Osteoblast (primary cell): ENCODE measurements around the gene AIRE. TPM values are rescaled to one million over a fixed set of nuclear protein-coding genes. Genes with fewer than 3 reads are reported as not detected.

Experiments used
- DNase-seq: peaks from one replicate; pipeline ENCODE4 v3.0.0; 2011; ENCODE audit warnings: low spot score, mixed read lengths; ENCODE audit not compliant: insufficient read length; ENCODE audit errors: missing footprints
- H2AFZ ChIP-seq: 2 replicates; pipeline ENCODE4 v1.6.0; 2011; ENCODE audit warnings: mild to moderate bottlenecking, low read length
- H3K27ac ChIP-seq: 2 replicates; pipeline ENCODE4 v1.5.1; 2011; ENCODE audit warnings: mild to moderate bottlenecking, low read depth, low read length, moderate library complexity
- H3K27me3 ChIP-seq: 2 replicates; pipeline ENCODE4 v1.6.0; 2012; ENCODE audit warnings: mild to moderate bottlenecking, control low read depth, inconsistent platforms, low read length, moderate library complexity; ENCODE audit not compliant: insufficient read depth
- H3K36me3 ChIP-seq: 2 replicates; pipeline ENCODE4 v1.5.1; 2011; ENCODE audit warnings: mild to moderate bottlenecking, low read length, control low read depth, moderate library complexity; ENCODE audit not compliant: insufficient read depth
- H3K4me1 ChIP-seq: 2 replicates; pipeline ENCODE4 v1.5.1; 2011; ENCODE audit warnings: mild to moderate bottlenecking, low read length, control low read depth, moderate library complexity; ENCODE audit not compliant: insufficient read depth
- H3K4me2 ChIP-seq: 2 replicates; pipeline ENCODE4 v1.6.0; 2011; ENCODE audit warnings: mild to moderate bottlenecking, low read length; ENCODE audit not compliant: insufficient read depth
- H3K4me3 ChIP-seq: fragments of 200-600 bp; sonication (generic); 3 replicates; pipeline ENCODE4 v1.5.1; 2012; ENCODE audit warnings: mild to moderate bottlenecking, low read length, inconsistent platforms; ENCODE audit not compliant: insufficient read depth
- H3K79me2 ChIP-seq: 2 replicates; pipeline ENCODE4 v1.6.0; 2012; ENCODE audit warnings: mild to moderate bottlenecking, low read length, control low read depth, inconsistent platforms; ENCODE audit not compliant: insufficient read depth
- H3K9me3 ChIP-seq: 2 replicates; pipeline ENCODE4 v1.5.1; 2011; ENCODE audit warnings: low read depth, low read length, control low read depth
- H4K20me1 ChIP-seq: 2 replicates; pipeline ENCODE4 v1.6.0; 2012; ENCODE audit warnings: mild to moderate bottlenecking, low read length, control low read depth; ENCODE audit not compliant: insufficient read depth
- total RNA-seq: library from RNA; depleted of rRNA; stranded (reverse); fragments of >200 nt; gene quantifications from 2 replicates; pipeline ENCODE4 v1.2.3, GENCODE V29; 2012
- TF ChIP-seq, protein P1 (sequence below): IDR thresholded peaks from 2 replicates; pipeline ENCODE4 v1.5.1; 2011; ENCODE audit warnings: mild to moderate bottlenecking, low read depth, low read length, moderate library complexity; ENCODE audit errors: extremely low read depth

The AIRE gene
- total RNA-seq, 1 donor, result not detected

- Histone ChIP-seq H3K79me2 (no peaks in the 10 kb centered on the region), H3K27me3 (no peaks in the 10 kb centered on the region), H3K4me2 (no peak overlapping the region), H3K4me1 (no peaks in the 10 kb centered on the region), H4K20me1 (no peaks in the 10 kb centered on the region), H3K9me3 (no peaks in the 10 kb centered on the region), H2AFZ (no peak overlapping the region), H3K27ac (no peak overlapping the region), H3K4me3 (no peak overlapping the region), H3K36me3 (no peaks in the 10 kb centered on the region)
- no peak for DNase-seq
- TF ChIP-seq, protein P1, sequence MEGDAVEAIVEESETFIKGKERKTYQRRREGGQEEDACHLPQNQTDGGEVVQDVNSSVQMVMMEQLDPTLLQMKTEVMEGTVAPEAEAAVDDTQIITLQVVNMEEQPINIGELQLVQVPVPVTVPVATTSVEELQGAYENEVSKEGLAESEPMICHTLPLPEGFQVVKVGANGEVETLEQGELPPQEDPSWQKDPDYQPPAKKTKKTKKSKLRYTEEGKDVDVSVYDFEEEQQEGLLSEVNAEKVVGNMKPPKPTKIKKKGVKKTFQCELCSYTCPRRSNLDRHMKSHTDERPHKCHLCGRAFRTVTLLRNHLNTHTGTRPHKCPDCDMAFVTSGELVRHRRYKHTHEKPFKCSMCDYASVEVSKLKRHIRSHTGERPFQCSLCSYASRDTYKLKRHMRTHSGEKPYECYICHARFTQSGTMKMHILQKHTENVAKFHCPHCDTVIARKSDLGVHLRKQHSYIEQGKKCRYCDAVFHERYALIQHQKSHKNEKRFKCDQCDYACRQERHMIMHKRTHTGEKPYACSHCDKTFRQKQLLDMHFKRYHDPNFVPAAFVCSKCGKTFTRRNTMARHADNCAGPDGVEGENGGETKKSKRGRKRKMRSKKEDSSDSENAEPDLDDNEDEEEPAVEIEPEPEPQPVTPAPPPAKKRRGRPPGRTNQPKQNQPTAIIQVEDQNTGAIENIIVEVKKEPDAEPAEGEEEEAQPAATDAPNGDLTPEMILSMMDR, result no peak
These were observed 31.6 kb downstream of the AIRE start for GRCh38 chr21:44317241-44317782.

- Histone ChIP-seq H3K4me3 (no peak overlapping the region), H3K4me2 (no peak overlapping the region), H3K4me1 (no peaks in the 10 kb centered on the region), H2AFZ (no peak overlapping the region), H4K20me1 (no peaks in the 10 kb centered on the region), H3K9me3 (no peaks in the 10 kb centered on the region), H3K36me3 (no peaks in the 10 kb centered on the region), H3K79me2 (no peaks in the 10 kb centered on the region), H3K27me3 (no peaks in the 10 kb centered on the region), H3K27ac (no peak overlapping the region)
- DNase-seq, result no peak
- TF ChIP-seq, protein P1, result no peak
These were observed 32.2 kb downstream of the AIRE start for GRCh38 chr21:44317871-44318270.

GRCh38 chr21:44318489-44319285, 33.0 kb downstream of the AIRE start:
- Histone ChIP-seq H3K36me3 (no peaks in the 10 kb centered on the region), H3K27me3 (no peaks in the 10 kb centered on the region)

More at GRCh38 chr21:44318489-44319285, 33.0 kb downstream of the AIRE start:
- TF ChIP-seq, protein P1, result no peak
- Histone ChIP-seq H2AFZ (no peak overlapping the region), H4K20me1 (no peaks in the 10 kb centered on the region), H3K4me3 (no peak overlapping the region), H3K27ac (no peak overlapping the region), H3K9me3 (no peaks in the 10 kb centered on the region), H3K4me2 (no peak overlapping the region), H3K79me2 (no peaks in the 10 kb centered on the region), H3K4me1 (no peaks in the 10 kb centered on the region)
- no peak for DNase-seq
